PC-3 (cell line): Measurements from ENCODE around the gene DENND4C.

Source experiments
- CTCF ChIP-seq: fragments of 300-600 bp; sonication (generic); conservative IDR thresholded peaks from 2 replicates; pipeline ENCODE4 v1.5.1; 2017; ENCODE audit warnings: antibody characterized with exemption, low read depth, mild to moderate bottlenecking, low read length
- EZH2 ChIP-seq: fragments of 300-600 bp; sonication (generic); IDR thresholded peaks from one replicate; pipeline ENCODE4 v1.6.1; 2017; ENCODE audit warnings: antibody characterized with exemption, mild to moderate bottlenecking, low read length; ENCODE audit not compliant: unreplicated experiment
- EZH2phosphoT487 ChIP-seq: fragments of 300-600 bp; sonication (generic); IDR thresholded peaks from 2 replicates; pipeline ENCODE4 v1.6.1; 2018; ENCODE audit warnings: mild to moderate bottlenecking, antibody characterized with exemption, low read length, borderline replicate concordance

- TF ChIP-seq CTCF (no peak), EZH2 (no peak), EZH2phosphoT487 (no peak)
Measured at GRCh38 chr9:19198406-19198805, 32.1 kb upstream of the DENND4C start.
